ENCODE results near the gene AIP.

Gene AIP

DNA sequence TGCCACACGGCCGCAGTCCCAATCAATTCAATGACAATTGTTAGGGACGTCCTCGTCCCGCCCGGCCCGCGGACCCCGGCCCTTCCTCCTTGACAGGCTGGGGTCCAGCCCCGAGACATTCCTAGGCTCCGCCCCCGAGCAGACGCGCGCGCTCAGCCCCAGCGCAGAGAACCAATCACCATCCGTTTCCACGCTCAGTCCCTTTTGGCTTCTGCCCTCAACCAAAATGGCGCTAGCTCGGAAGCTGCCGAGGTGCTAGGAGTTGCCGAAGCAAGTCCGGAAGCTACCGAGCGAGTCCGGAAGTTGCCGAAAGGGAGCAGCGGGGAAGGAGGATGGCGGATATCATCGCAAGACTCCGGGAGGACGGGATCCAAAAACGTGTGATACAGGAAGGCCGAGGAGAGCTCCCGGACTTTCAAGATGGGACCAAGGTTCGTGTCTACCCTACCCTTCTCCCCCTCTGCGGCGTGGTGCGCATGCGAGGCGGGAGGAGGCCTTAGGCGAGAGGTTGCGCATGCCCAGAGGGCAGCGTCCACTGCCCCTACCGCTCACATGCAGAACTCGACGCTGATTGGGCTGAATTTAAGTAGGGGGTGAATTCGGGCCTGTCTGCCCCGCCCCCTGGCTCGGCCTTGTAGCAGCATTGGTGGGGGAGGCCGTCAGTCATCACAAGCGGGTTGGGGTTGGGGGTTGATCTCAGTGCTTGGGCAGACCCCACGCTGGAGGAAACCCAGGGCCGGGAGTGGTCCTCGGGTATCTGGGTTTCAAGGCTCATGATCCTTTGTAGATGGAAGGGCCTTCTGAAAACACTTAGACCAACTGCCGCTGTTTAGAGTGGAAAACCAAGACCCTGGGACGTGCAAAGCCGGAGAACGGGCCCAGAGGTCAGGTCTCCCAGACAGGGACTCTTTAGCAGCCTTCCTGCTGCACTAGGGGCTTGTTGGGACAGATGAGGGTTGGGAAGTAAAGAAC is at the start of gene AIP:
TSS of gene AIP (plus strand) at position 200 of the 972 bp plus-strand sequence. CDS start at position 333, 133 bp downstream.
- DNase-seq (ENCODE audit: low read depth), result peak; percentile 92

DNA sequence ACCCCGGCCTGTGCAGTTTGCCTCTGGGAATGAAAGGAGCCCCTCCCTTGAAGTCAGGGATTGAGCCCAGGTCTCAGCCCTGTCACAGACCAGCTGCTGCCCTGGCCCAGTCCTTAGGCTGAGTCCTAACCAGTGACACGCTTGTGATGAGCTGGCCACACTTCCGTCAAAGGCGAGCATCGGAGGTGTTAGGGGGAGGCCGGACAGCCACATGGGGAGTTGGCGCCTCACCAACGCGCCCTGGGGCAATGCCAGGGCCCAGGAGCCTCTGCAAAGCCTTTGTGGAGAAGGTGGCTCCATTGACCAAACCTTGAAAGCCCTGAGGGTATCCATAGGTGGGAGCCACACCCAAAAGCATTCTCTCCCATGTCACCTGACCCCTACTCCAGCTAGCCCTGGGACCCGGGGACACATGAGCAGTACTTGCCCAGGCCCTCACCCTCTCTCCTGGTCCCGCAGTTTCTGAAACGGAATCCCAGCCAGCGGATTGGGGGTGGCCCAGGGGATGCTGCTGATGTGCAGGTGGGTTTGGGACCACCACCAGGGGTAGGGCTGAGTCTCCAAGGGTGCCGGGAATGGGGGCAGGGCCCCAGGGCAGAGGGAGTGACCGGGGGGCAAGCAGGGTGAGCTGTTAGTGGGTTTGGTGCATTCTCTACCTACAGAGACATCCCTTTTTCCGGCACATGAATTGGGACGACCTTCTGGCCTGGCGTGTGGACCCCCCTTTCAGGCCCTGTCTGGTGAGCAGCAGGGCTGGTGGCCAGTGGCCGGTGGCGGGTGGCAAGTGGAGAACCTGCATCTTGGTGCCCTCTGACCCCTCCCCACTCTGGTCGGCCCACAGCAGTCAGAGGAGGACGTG is 49.1 kb upstream of the AIP start:
- no peak for DNase-seq (ENCODE audit: low read depth)

DNA sequence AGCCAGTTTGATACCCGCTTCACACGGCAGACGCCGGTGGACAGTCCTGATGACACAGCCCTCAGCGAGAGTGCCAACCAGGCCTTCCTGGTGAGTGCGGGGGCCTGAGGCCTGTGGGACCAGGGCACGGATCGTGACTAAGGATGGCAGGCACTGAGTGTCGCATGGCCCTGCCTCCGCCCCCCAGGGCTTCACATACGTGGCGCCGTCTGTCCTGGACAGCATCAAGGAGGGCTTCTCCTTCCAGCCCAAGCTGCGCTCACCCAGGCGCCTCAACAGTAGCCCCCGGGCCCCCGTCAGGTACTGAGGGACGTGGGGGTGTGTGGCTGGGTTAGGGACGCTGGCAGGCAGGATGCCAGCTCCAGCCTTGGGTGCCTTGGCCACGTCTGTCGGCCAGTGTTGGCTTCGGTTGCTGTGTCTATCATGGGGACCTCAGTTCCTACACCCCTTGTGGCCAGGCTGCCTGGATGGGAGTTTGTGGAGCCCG is 48.4 kb upstream of the AIP start:
- no peak for DNase-seq (ENCODE audit: low read depth)

DNA sequence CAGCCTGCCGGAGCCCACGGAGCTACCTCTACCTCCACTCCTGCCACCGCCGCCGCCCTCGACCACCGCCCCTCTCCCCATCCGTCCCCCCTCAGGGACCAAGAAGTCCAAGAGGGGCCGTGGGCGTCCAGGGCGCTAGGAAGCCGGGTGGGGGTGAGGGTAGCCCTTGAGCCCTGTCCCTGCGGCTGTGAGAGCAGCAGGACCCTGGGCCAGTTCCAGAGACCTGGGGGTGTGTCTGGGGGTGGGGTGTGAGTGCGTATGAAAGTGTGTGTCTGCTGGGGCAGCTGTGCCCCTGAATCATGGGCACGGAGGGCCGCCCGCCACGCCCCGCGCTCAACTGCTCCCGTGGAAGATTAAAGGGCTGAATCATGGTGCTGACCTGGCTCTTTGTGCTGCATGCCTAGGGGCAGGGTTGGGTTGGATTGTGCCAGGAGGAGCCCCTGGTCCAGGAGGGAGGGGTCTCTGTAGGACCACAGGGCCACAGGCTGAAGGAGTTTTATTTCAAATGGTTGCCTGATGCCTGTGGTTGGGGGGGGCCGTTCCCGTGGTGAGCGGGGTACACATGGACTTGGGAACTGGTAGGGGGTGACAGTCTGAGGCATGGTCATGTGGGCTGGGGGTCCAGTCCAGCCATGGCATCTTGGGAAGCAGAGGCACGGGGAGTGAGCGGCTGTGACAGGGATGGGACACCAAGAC is 47.6 kb upstream of the AIP start:
- no peak for DNase-seq (ENCODE audit: low read depth)

DNA sequence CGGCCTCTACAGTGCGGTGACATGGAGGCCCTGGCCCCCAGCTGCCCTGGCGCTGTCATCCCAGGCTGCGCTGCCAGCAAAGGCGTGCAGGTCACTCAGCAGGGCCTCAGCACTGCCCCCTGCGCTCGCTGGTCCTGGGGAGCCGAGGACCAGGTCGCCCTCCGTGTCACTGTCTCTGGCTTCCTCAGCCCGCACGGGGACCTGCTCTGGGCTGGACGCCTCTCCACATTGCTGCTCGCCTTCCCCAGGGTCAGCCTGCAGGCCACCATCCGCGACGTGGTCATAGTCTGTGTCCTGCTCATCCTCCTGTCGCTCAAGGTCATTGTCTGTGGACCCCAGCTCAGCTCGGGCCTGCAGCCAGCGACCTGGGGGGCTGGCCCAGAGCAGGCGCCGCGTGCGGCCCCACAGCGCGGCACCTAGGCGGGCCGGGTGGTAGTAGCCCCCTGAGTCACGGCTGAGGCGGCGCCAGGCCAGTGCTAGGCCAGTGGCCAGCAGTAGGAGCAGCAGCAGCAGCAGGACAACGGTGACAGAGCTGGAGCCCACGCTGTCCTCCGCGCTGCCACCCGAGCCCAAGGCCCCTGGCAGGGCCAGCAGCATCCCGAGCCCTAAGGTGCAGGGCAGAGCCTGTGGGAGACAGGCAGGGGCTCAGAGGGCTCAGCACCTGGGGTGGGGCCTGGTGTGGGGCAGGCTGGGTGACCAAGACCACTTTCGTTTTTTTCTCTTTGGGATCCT is 46.9 kb upstream of the AIP start:
- DNase-seq (ENCODE audit: low read depth), result no peak

DNA sequence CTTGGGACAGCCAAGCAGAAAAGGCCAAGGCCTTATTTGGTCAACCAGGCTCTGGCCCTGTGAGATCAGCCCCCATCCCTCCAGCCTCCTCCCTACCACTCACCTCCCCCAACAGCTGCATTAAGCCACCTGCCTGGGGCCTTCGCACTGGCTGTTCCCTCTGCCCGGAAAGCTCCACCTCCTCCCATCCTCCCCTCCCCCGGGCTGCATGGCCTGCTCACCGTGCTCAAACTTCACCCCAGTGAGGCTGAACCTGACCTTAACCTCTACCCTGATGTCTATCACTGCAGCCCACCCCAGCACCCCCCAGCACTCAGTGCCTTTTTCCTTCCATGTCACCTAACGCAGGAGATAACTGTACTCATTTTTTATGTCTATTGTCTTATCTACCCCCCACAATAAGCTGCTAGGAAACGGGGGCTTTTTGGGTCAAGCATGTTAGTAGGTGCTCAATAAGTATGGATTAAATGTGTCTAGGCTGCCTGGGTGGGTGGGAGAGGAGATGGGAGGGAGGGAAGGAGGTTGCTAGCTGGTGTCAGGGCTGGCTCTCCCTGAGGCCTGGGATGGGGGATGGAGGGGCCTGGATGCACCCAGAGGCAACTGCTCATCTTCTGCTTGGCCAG is 46.3 kb upstream of the AIP start:
- no peak for DNase-seq (ENCODE audit: low read depth)

DNA sequence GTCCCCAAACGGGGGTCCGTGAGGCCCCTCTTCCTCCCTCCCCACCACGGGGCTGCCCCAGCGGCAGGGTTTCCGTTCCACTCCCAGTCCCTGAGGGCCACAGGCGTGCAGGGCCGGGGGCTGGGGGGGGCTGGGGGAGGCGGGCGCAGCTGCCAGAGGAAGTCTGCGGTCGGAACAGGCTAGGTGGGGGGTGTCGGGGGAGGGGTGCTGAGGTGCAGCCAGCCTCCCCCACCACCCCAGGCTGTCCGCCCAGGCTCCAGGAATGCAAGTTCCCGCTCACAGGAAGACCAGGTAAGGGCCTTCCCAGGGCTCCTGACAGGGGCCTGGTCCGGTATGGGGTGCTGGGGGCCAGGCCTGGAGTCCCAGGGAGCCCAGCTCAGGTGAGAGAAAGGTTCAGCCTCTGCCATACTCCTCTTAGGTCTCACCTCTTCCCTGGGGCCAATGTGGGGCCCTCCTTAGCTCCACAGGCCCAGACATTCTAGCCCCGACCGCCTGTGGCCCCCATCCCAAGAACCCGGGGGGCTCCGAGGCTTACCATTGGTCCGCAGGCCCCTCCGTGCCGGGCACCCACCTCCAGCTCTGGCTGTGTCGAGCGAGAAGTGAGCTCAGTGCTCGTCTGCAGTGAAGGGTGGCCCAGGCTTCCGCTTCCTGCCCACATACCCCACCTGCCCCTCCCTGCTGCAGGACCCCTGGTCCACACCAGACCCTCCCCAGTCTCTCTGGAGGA is 45.6 kb upstream of the AIP start, which contains the start of gene PTPRCAP:
TSS of gene PTPRCAP (minus strand) at position 601 of the 727 bp plus-strand sequence. CDS start at position 538, 63 bp downstream.
- DNase-seq (ENCODE audit: low read depth), result no peak

DNA sequence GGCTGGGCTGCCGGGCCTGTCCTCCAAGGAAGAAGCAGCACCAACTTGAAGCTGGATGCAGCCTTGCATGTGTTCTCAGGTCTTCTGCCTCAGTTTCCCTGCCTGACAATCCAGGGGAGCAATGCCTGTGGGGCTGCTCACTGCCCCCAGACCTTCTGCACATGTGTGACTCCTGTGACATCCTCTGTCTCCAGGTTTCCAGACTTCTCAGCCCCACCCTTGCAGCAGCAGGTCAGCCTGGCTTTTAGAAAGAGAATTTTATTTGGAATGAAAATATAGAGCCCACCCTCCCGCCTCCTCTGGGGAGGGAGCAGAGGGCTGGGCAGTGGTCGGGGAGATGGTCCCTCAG is 45.0 kb upstream of the AIP start:
- no peak for DNase-seq (ENCODE audit: low read depth)

DNA sequence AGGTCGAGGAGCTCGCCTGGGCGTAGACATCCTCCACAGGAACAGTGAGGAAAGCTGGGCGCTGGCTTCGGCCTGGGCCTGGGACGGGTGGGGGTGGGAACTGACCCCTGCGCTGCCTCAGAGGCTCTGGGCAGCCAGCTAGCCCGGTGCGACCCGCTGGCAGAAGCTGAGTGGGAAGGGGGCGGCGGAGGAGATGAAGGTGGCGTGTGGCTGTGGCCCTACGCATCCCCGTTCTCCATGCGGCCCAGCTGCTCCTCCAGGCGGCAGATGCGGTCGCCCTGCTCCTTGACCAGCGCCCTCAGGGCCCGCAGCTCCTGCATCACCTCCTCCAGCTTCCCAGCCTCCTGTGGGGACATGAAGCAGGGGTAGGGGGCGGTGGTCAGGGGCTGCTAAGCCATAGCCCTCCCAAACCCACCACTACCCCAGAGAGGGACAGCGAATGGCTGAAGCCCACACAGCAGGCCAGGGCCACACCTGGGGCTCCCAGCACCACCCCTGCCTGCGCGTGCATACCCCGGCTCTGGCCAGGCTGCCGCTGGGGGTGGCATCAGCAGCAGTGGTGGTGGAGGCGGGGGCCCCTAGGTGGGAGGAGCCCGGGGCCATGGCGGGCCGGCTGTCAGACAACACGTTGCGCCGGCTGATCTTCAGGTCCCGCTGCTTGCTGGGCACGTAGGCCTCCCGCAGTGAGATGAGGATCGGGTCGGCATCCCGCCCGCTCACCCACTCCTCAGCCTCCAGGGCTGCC is 44.5 kb upstream of the AIP start:
- DNase-seq (ENCODE audit: low read depth), result no peak

DNA sequence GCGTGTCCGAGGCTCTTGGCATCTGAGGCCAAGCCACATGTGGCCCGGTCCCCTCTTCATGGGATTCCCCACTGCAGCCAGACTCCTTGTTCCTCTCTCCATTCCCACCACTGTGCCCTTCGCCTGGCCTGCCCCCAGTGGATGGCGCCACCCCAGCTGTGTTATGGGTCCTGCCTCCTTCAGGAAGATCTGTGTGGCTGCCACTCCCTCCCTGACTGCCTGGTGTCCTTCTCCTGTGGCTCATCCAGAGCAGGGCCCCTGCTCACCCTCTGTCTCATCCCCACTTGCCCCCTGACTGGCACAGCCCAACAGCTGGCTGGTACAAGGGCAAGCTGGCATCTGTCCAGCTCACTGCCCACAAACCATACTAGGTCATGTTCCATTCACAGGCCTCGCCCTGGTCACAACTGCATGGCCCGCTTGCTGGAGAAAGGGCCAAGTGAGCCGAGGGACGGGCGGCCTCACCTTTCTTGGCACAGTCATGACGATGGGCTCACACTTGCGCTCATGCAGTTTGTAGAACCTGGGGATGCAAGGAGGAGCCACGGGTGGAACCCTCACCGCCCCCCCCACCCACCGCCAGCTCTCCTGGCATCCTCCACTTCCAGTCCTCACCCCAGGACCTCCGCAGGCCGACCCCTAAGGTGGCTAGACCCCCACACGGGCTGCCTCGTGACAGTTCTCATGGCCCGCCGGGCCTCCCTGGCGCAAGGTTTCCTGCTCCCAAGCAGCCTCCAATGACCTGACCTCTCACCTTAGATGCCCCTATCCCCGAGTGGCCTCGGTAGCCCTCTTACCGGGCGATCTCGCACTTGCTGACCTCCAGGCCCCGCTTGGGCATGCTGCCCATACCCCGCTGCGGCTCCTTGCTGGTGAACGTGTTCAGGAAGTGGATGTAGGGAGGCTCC is 43.3 kb upstream of the AIP start:
- no peak for DNase-seq (ENCODE audit: low read depth)

DNA sequence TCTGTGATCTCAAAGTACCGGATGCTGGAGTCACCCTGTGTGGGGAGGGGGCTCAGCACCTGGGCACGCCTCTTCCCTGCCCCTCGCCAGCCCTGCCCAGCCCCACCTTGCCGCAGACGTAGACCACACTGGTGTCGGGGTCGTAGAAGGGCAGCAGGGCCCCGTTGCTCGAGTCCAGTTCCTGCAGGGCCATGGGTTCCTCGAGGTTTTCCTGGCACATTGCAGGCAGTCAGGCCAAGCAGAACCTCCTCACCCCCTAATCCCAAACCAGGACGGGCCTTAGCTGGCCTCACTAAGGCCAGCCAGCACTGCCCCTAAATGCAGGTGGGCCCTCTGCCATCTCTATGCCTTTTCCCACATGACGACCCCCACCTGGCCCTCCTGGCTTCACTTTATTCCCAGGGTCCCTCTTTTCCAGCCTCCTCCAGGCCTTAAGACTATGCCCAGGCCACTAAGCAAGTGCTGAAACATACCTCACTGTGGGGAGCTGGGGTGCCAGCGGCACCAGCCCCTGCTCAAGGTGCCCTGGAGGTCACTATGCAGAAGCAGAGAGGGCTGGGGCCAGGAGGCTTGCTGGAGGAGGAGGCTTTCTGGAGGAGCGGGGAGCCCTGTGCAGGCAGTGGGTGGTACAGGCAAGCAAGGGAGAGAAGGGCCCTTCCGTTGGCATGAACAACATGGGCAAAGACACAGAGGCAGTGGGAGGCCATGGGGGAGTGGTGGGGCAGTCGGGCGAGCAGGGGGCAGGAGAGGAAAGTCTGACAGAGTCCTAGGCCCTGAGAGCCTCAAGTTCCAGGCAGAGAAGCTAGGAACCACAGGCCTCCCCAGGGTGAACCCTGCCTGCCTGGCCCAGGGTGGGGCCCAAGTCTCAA is 42.4 kb upstream of the AIP start:
- no peak for DNase-seq (ENCODE audit: low read depth)

DNA sequence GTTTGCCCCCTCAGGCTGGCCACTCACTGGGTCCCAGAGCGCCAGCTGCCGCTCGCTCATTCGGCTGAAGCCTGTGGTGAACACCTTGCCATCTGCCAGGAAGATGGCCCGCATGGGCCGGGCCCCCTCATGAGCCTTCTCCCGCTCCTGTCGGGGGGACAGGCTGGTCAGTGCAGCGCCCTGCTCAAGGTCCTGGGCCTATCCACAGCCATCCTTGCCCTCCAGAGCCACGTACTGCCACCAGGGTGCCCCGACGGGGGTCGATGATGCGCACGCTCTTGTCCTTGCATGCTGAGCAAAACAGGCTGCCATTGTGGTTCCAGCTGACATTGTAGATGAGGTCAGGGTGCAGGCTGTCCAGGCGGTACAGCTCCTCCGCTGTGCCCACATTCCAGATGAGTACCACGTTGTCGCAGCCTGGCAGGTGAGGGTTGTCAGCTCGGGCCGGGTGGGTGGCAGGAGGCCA is 41.7 kb upstream of the AIP start:
- DNase-seq (ENCODE audit: low read depth), result no peak

DNA sequence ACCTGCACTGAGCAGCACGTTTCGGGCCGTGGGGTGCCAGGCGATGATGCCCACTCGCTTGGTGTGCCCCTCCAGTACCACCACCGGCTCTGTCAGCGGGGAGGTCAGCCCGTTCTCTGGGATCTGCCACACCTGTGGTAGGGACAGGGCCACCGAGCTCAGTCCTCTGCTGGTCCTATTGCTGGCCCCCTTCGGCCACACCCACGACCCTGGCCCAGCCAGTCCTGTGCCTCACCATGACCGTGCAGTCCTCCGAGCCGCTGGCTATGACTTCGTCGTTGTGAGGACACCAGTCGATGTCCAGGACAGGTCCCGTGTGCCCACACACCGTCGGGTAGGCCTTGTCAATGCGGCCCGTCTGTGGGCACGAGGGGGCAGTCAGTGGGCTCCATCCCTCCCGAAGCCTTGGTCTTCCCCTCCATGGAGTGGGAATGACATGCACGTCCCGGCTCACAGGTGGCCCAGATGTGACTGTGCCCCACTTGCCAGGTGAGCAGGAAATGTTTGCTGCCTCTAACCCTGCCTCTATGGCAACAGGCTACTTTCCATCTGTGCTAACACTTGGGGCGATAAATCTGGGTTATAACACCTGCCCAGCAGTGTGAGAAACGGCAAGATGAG is 41.0 kb upstream of the AIP start:
- no peak for DNase-seq (ENCODE audit: low read depth)

DNA sequence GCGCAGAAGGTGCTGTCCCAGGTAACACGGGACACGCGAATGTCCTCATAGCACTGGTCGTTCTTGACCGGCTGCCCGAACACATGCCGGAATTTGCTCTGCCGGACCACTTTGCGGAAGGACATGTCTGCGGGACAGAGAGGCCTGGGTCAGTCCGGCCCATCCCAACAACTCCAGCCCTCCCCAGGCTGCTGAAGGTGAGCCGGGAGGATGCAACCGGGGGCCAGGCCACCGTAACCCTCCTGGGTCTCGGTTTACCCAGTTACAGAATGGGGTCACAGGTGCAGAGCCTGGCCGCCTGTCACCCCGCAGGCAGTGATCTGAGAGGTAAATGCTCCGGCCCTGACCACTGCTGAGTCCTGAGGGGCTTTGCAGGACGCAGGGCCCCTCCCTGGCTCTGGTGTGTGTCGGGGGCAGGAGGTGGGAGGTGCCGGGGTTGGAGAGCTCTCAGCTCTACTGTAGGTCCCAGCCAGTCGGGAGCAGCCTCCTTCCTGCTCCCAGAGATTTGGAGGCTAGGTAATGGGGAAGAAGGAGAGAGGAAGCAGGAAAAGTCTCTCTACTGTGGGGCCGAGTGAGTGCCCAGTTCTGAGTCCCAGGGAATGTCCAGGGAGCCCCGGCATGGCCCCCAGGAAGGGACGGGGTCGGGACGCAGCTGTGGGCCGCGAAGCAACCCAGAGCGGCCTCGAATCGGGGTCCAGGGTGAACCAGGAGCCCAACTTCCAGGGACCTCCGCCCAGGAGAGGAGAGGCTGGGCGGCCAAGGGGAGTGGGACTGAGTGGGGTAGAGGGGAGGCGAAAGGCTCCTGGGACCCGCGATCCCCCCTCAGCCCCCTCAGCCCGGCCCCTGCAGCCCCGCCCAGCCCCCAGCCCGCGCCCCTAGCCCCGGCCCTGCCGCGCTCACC is 40.1 kb upstream of the AIP start:
- DNase-seq (ENCODE audit: low read depth), result no peak

DNA sequence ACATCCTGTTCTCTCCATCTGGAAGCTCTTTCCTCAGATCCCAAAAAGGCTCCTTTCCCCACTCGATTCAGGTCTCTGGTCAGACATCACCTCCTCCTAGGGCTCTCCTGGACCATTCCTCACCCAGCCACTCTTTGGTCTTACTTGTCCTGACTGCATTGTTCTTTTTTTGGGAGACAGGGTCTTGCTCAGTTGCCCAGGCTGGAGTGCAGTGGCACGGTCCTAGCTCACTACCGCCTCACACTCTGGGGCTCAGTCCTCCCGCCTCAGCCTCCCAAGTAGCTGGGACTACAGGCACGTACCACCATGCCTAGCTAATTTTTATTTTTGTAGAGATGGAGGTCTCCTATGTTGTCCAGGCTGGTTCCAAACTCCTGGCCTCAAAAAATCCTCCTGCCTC is 37.3 kb upstream of the AIP start:
- DNase-seq (ENCODE audit: low read depth), result no peak

DNA sequence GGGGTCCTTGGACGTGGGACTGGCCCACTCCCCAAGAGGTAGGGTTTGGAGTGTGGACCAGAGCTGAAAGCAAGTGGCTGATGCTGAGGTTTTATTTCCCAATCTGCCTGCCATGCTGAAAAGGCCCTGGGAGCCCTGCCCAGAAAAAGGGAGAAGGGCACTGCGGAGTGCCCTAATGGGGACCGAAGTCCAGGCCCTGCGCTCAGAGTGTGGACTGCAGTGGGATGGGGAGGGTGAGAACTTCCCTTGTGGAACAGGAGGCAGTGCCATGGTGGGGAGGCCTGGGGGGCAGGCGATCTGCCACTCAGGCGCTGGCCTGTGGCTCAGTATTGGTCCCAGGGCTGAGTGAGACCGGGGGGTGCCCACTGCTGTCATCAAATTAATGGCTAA is 34.6 kb upstream of the AIP start:
- DNase-seq (ENCODE audit: low read depth), result no peak

Data from non-pigmented ciliary epithelial cell (primary cell).